Natural killer cell (primary cell): Measurements from ENCODE around the gene MPND. TPM values are rescaled to one million over a fixed set of nuclear protein-coding genes. Genes with fewer than 3 reads are reported as not detected.

Experiments
- ATAC-seq, 3 donors: fragments of 150-1000 bp in 2 of 3; fragments of 200-7000 bp in 1 of 3; cut with Tn5 transposase; 1 replicate in 1 of 3; 2 replicates in 2 of 3; pipeline ENCODE4 v1.10.0; 2021; ENCODE audit warnings: mild to moderate bottlenecking in 2 of 3, moderate library complexity in 2 of 3
- DNase-seq, 2 donors: peaks; one replicate each; pipeline versions ENCODE4 v3.0.0 to v3.0.0-alpha.2; 2013 to 2021; ENCODE audit warnings: mixed read lengths in 1 of 2
- H3K27ac ChIP-seq: one replicate; pipeline ENCODE4 v1.5.1; 2013; ENCODE audit warnings: mild to moderate bottlenecking, low read length
- H3K27me3 ChIP-seq: one replicate; pipeline ENCODE4 v1.6.1; 2013; ENCODE audit warnings: low read length; ENCODE audit not compliant: control insufficient read depth, insufficient read depth
- H3K36me3 ChIP-seq: one replicate; pipeline ENCODE4 v1.6.1; 2013; ENCODE audit warnings: low read length; ENCODE audit not compliant: control insufficient read depth, insufficient read depth
- H3K4me1 ChIP-seq: one replicate; pipeline ENCODE4 v1.6.1; 2013; ENCODE audit warnings: low read length; ENCODE audit not compliant: control insufficient read depth, insufficient read depth
- H3K4me3 ChIP-seq: one replicate; pipeline ENCODE4 v1.5.1; 2013; ENCODE audit warnings: low read length
- H3K9me3 ChIP-seq: one replicate; pipeline ENCODE4 v1.6.1; 2013; ENCODE audit warnings: low read length; ENCODE audit not compliant: control insufficient read depth, insufficient read depth
- H3K27ac Mint-ChIP-seq, 2 donors: one replicate each; pipeline ENCODE4 v1.8.0; 2022; ENCODE audit warnings: mild to moderate bottlenecking in 2 of 2, mixed read lengths in 2 of 2, moderate library complexity in 1 of 2
- H3K27me3 Mint-ChIP-seq, 2 donors: one replicate each; pipeline ENCODE4 v1.8.0; 2022; ENCODE audit warnings: low read depth in 2 of 2, mixed read lengths in 2 of 2
- H3K36me3 Mint-ChIP-seq: one replicate; pipeline ENCODE4 v1.8.0; 2022; ENCODE audit warnings: mixed read lengths
- H3K4me1 Mint-ChIP-seq, 2 donors: one replicate each; pipeline ENCODE4 v1.8.0; 2022; ENCODE audit warnings: mixed read lengths in 2 of 2
- H3K4me3 Mint-ChIP-seq: one replicate; pipeline ENCODE4 v1.8.0; 2022; ENCODE audit warnings: mild to moderate bottlenecking, moderate library complexity, mixed read lengths
- H3K9me3 Mint-ChIP-seq, 2 donors: one replicate each; pipeline ENCODE4 v1.8.0; 2022; ENCODE audit warnings: mixed read lengths in 2 of 2
- WGBS: methylation state at CpG from one replicate; pipeline ENCODE4 v1.1.7; 2013; ENCODE audit warnings: missing lambda C conversion rate; ENCODE audit not compliant: insufficient coverage; 5-methylcytosine and 5-hydroxymethylcytosine counted together
- intact Hi-C: fragments of 100-400 bp; cut with micrococcal nuclease; formaldehyde crosslinking; loops from one replicate; pipeline ENCODE4 v1.14.2; 2022
- total RNA-seq, 4 donors: library from RNA; stranded (reverse); fragments of 120-200 nt in 1 of 4; gene quantifications; one replicate each; pipeline versions ENCODE4 v1.2.3 to v1.2.4, GENCODE V29; 2013 to 2022
- TF ChIP-seq, protein P1 (sequence below): fragments of 200-600 bp; IDR thresholded peaks from one replicate; pipeline ENCODE4 v1.8.0; 2022; ENCODE audit warnings: antibody characterized with exemption

MPND gene
- total RNA-seq, 3 donors from 2014 or later (not counting 1 experiment from before 2014, with no cell fraction given), result 30.4 to 38.4 (median 31.1) TPM

- TF ChIP-seq, protein P1, sequence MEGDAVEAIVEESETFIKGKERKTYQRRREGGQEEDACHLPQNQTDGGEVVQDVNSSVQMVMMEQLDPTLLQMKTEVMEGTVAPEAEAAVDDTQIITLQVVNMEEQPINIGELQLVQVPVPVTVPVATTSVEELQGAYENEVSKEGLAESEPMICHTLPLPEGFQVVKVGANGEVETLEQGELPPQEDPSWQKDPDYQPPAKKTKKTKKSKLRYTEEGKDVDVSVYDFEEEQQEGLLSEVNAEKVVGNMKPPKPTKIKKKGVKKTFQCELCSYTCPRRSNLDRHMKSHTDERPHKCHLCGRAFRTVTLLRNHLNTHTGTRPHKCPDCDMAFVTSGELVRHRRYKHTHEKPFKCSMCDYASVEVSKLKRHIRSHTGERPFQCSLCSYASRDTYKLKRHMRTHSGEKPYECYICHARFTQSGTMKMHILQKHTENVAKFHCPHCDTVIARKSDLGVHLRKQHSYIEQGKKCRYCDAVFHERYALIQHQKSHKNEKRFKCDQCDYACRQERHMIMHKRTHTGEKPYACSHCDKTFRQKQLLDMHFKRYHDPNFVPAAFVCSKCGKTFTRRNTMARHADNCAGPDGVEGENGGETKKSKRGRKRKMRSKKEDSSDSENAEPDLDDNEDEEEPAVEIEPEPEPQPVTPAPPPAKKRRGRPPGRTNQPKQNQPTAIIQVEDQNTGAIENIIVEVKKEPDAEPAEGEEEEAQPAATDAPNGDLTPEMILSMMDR, result no peak
- intact Hi-C loops, result no loop called here
- H3K4me3 Mint-ChIP-seq, result no peak overlapping the region
- WGBS, result 70% methylated on average over 27 of the region's 27 CpGs
- H3K36me3 Mint-ChIP-seq, result no peaks in the 10 kb centered on the region
- H3K4me1 ChIP-seq, result peaks cover 32% of the 10 kb centered on the region
- H3K4me3 ChIP-seq, result no peak overlapping the region
- no peaks in the 10 kb centered on the region for H3K9me3 ChIP-seq
- peak overlapping the region; percentile 58 to 85 for H3K27ac Mint-ChIP-seq
- no peaks in the 10 kb centered on the region for H3K36me3 ChIP-seq
- peaks cover 21 to 36% of the 10 kb centered on the region in 2 donors for H3K4me1 Mint-ChIP-seq
- H3K27me3 ChIP-seq, result no peaks in the 10 kb centered on the region
- no peak for DNase-seq
- ATAC-seq, result peak; percentile 62 to 65 (median 64)
- no peaks in the 10 kb centered on the region for H3K27me3 Mint-ChIP-seq
- H3K27ac ChIP-seq, result peak overlapping the region; percentile 34
- H3K9me3 Mint-ChIP-seq, result no peaks in the 10 kb centered on the region
Observed at GRCh38 chr19:4297901-4298809, 45.2 kb upstream of the MPND start.

DNA sequence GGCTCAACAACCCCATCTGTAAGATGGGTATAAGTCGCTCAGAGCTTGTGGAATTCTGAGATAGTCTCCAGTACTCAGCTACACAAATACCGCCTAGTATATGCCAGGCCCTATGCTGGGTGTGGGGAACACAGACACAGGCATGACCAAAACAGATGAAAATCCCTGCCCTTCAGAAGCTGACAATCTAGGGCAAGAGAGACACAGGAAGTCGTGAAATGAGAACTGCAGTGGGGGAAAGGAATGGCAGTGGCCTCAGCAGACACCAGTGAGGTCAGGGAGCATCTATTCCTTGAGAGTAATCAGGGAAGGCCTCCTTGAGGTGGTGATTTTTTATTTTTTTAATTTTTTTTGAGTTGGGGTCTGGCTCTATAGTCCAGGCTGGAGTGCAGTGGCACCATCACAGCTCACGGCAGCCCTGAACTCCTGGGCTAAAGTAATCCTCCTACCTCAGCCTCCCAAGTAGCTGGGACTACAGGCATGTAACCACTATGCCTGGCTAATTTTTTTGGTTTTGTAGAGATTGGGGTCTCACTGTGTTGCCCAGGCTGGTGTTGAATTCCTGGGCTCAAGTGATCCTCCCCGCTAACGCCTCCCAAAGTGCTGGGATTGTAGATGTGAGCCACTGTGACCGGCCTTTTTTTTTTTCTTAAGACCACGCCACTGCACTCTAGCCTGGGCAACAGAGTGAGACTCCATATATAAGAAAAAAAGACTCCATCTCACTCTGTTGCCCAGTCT is 44.4 kb upstream of the MPND start:
- no peaks in the 10 kb centered on the region for H3K36me3 Mint-ChIP-seq
- no peak overlapping the region for H3K4me3 ChIP-seq
- H3K4me3 Mint-ChIP-seq, result peak overlapping the region; percentile 56

GRCh38 chr19:4300589-4300988 is 42.8 kb upstream of the MPND start:
- Histone ChIP-seq H3K27ac (peak overlapping the region; percentile 31), H3K4me1 (peaks cover 52% of the 10 kb centered on the region), H3K36me3 (no peaks in the 10 kb centered on the region), H3K27me3 (no peaks in the 10 kb centered on the region), H3K9me3 (no peaks in the 10 kb centered on the region), H3K4me3 (no peak overlapping the region)
- peaks cover 30 to 52% of the 10 kb centered on the region in 2 donors for H3K4me1 Mint-ChIP-seq
- intact Hi-C loops, result loop anchor here (5.0 kb wide), 1 partner anchor 33 kb away; no protein-coding TSS in a partner anchor
- no peaks in the 10 kb centered on the region for H3K9me3 Mint-ChIP-seq
- H3K4me3 Mint-ChIP-seq, result peak overlapping the region; percentile 47
- ATAC-seq (no peak), DNase-seq (no peak)
- peak overlapping the region; percentile 80 to 94 for H3K27ac Mint-ChIP-seq
- TF ChIP-seq, protein P1, result no peak
- no peaks in the 10 kb centered on the region for H3K27me3 Mint-ChIP-seq
- WGBS, result 73% methylated on average over 3 of the region's 3 CpGs
- no peaks in the 10 kb centered on the region for H3K36me3 Mint-ChIP-seq

More for the DNA sequence above, 44.4 kb upstream of the MPND start:
- H3K4me1 Mint-ChIP-seq, result peaks cover 27 to 42% of the 10 kb centered on the region in 2 donors
- intact Hi-C loops, result no loop called here
- Histone ChIP-seq H3K27ac (peak overlapping the region; percentile 34), H3K27me3 (no peaks in the 10 kb centered on the region), H3K36me3 (no peaks in the 10 kb centered on the region), H3K4me1 (peaks cover 41% of the 10 kb centered on the region), H3K9me3 (no peaks in the 10 kb centered on the region)
- H3K9me3 Mint-ChIP-seq, result no peaks in the 10 kb centered on the region
- 91% methylated on average over 8 of the region's 8 CpGs for WGBS
- DNase-seq (no peak), ATAC-seq (peak in 1 of 3 donors; percentile 18)
- TF ChIP-seq, protein P1, result no peak
- H3K27ac Mint-ChIP-seq, result peak overlapping the region; percentile 58 to 85
- H3K27me3 Mint-ChIP-seq, result no peaks in the 10 kb centered on the region
